GM21529 (cell line): ENCODE results near the gene MGST3.
A peak's percentile ranks its signal among the peaks of the same experiment; 100 is the strongest.
"Not testable (repeated sequence)": the region's sequence is repeated elsewhere in the genome, so short reads cannot be mapped to it uniquely, and the experiment has no call there.

Experiments
- ATAC-seq: cut with Tn5 transposase; IDR thresholded peaks from one replicate; pipeline ENCODE4 v1.9.1; 2021; ENCODE audit not compliant: unreplicated experiment

The MGST3 gene

GRCh38 chr1:165628147-165628822 is 2.7 kb upstream of the MGST3 start:
- ATAC-seq: no peak

GRCh38 chr1:165629151-165629550 is 1.9 kb upstream of the MGST3 start:
- ATAC-seq: no peak

GRCh38 chr1:165629848-165630628 is 996 bp upstream of the MGST3 start:
- ATAC-seq: peak; percentile 4

GRCh38 chr1:165631342-165632151 is 513 bp downstream of the MGST3 start:
- peak; percentile 40 for ATAC-seq

GRCh38 chr1:165632152-165632469 is 1.1 kb downstream of the MGST3 start:
- ATAC-seq: no peak

GRCh38 chr1:165632491-165632890 is 1.5 kb downstream of the MGST3 start:
- no peak for ATAC-seq

- no peak for ATAC-seq
These were observed 2.6 kb downstream of the MGST3 start for GRCh38 chr1:165633614-165634013.

GRCh38 chr1:165634154-165634921 is 3.3 kb downstream of the MGST3 start:
- ATAC-seq: no peak

GRCh38 chr1:165635329-165635728 is 4.3 kb downstream of the MGST3 start:
- peak; percentile 16 for ATAC-seq

- ATAC-seq: no peak
These were observed 4.8 kb downstream of the MGST3 start for GRCh38 chr1:165635823-165636222.

- ATAC-seq: no peak
These were observed 6.4 kb downstream of the MGST3 start for GRCh38 chr1:165637427-165637826.

- ATAC-seq: not testable (repeated sequence)
These were observed 7.2 kb downstream of the MGST3 start for GRCh38 chr1:165638211-165638610.

- ATAC-seq: no peak
These were observed 9.0 kb downstream of the MGST3 start for GRCh38 chr1:165639821-165640623.

- no peak for ATAC-seq
These were observed 10.4 kb downstream of the MGST3 start for GRCh38 chr1:165641231-165641987.

- no peak for ATAC-seq
These were observed 13.2 kb downstream of the MGST3 start for GRCh38 chr1:165644064-165644735.

- no peak for ATAC-seq
These were observed 14.8 kb downstream of the MGST3 start for GRCh38 chr1:165645654-165646366.

GRCh38 chr1:165647517-165647916 is 16.5 kb downstream of the MGST3 start:
- ATAC-seq: no peak

- ATAC-seq: no peak
These were observed 16.9 kb downstream of the MGST3 start for GRCh38 chr1:165647970-165648369.
